ENCODE measurements around the gene CPSF4L. TPM values are rescaled to one million over a fixed set of nuclear protein-coding genes. Genes with fewer than 3 reads are reported as not detected.

CPSF4L gene
- total and polyA plus RNA-seq, 2 donors (not counting 3 experiments of a cell fraction or from before 2014, with no cell fraction given), result not detected

- FAIRE-seq, result no peak
- Histone ChIP-seq H3K27ac (ENCODE audit: insufficient read depth, low read depth, low read length) (no peak overlapping the region), H3K9me1 (replicated peaks; ENCODE audit: control insufficient read depth, extremely low read depth, insufficient read depth, low read length) (no peaks in the 10 kb centered on the region), H3K9ac (replicated peaks; ENCODE audit: extremely low read depth, insufficient read depth, low read length) (no peak overlapping the region), H3K4me3 (replicated peaks in 1 of 3; ENCODE audit: insufficient read depth in 1 of 3, low read depth in 1 of 3, low read length in 3 of 3) (no peak overlapping the region), H3K36me3 (ENCODE audit: control insufficient read depth in 2 of 2, extremely low read depth in 1 of 2, insufficient read depth in 2 of 2, low read length in 2 of 2) (peaks cover 7 to 14% of the 10 kb centered on the region in 2 experiments), H3K79me2 (ENCODE audit: control insufficient read depth, insufficient read depth, low read length) (peaks cover 1% of the 10 kb centered on the region), H3K4me2 (ENCODE audit: insufficient read depth, low read length) (no peak overlapping the region), H3K27me3 (ENCODE audit: control insufficient read depth in 2 of 2, insufficient read depth in 2 of 2, low read length in 2 of 2) (no peaks in the 10 kb centered on the region), H4K20me1 (replicated peaks; ENCODE audit: control insufficient read depth, extremely low read depth, insufficient read depth, low read length) (no peaks in the 10 kb centered on the region), H3K9me3 (replicated peaks; ENCODE audit: control insufficient read depth, insufficient read depth, low read length) (no peaks in the 10 kb centered on the region), H2AFZ (ENCODE audit: low read depth, low read length) (no peak overlapping the region), H3K4me1 (ENCODE audit: control insufficient read depth, extremely low read depth, insufficient read depth, low read length) (no peaks in the 10 kb centered on the region)
- TF ChIP-seq MYC (IDR thresholded peaks at IDR 0.05; ENCODE audit: low read depth, low read length) (no peak), POLR2A (IDR thresholded peaks at IDR 0.05; ENCODE audit: low read depth, low read length) (no peak), FOS (IDR thresholded peaks at IDR 0.05; ENCODE audit: borderline replicate concordance, insufficient read depth, low read length) (no peak), CTCF (IDR thresholded peaks at IDR 0.05; ENCODE audit: extremely low read depth in 1 of 2, insufficient read depth in 1 of 2, low read depth in 1 of 2, low read length in 2 of 2) (no peak), MAX (IDR thresholded peaks at IDR 0.05; ENCODE audit: insufficient read depth, insufficient read length) (no peak), POLR2AphosphoS5 (IDR thresholded peaks at IDR 0.05; ENCODE audit: insufficient read depth, low read depth, low read length) (no peak), EZH2 (IDR thresholded peaks at IDR 0.05; ENCODE audit: borderline replicate concordance, low read depth, low read length, severe bottlenecking) (no peak)
- dilution Hi-C loops (cut with MboI; ENCODE audit: extremely low pct_ligation_motif_present, low sequenced_read_pairs) (no loop called here), intact Hi-C loops (cut with micrococcal nuclease) (no loop called here)
- CTCF ChIA-PET, result interaction anchor here (1.0 to 1.6 kb wide), 5 partner anchors 8 to 20 kb away, joined by 3 to 6 read pairs (median 4); a partner anchor contains a TSS
- BruUV-seq (replicated peaks), result no TSS peak
- DNase-seq (ENCODE audit: low read depth, low spot score), result no peak
- POLR2A ChIA-PET, result interaction anchor here (0.5 kb wide), 1 partner anchor 10 kb away, joined by 5 read pairs; no protein-coding TSS in a partner anchor
Measured at GRCh38 chr17:73211745-73212144, 49.9 kb downstream of the CPSF4L start.

Measured in endothelial cell of umbilical vein (primary cell).